Measurements from ENCODE around the gene TSPAN18. TPM values are rescaled to one million over a fixed set of nuclear protein-coding genes. Genes with fewer than 3 reads are reported as not detected.

TSPAN18 gene
- total RNA-seq, 1 donor from 2014 or later: 717 TPM

DNA sequence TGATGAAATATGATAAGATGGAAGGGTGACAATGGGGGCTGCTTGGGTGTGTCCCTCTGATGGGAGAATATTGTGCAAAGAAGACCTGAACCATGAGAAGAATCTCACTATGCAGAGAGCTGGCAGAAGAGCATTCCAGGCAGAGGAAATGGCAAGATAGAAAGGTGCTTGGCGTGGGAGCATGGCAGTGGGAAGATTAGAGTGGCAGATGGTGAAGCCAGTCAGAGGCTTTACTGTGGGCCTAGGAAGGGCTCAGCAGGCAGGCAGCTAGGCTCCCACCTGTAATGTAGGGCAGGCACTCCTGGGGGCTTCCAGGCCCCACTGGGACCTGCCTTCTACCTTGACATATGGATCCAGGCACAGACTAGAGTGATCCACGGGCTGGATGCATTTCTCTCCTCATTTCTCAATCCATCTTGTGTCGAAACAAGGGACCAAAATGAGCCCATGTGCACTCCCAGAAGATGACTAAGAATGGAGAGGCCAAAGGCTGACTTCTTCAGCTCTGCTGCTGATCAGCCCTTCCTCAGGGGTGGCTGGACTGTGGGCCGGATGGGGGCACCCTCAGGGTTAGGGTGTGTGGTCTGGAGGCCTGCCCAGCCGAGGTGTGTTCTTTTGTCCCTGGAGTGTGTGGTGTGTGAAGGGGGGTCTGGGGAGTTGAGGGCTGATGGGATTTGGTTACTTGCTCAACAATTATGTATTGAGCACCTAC is 88.3 kb downstream of the TSPAN18 start:
- H3K27ac Mint-ChIP-seq (ENCODE audit: unreplicated experiment): peak overlapping the region; percentile 82
- H3K36me3 Mint-ChIP-seq (ENCODE audit: low read depth, unreplicated experiment): peaks cover 55% of the 10 kb centered on the region
- peak overlapping the region; percentile 70 for H3K4me3 Mint-ChIP-seq (ENCODE audit: unreplicated experiment)
- H3K4me1 Mint-ChIP-seq (ENCODE audit: unreplicated experiment): peaks cover 94% of the 10 kb centered on the region
- TF ChIP-seq, protein P1, sequence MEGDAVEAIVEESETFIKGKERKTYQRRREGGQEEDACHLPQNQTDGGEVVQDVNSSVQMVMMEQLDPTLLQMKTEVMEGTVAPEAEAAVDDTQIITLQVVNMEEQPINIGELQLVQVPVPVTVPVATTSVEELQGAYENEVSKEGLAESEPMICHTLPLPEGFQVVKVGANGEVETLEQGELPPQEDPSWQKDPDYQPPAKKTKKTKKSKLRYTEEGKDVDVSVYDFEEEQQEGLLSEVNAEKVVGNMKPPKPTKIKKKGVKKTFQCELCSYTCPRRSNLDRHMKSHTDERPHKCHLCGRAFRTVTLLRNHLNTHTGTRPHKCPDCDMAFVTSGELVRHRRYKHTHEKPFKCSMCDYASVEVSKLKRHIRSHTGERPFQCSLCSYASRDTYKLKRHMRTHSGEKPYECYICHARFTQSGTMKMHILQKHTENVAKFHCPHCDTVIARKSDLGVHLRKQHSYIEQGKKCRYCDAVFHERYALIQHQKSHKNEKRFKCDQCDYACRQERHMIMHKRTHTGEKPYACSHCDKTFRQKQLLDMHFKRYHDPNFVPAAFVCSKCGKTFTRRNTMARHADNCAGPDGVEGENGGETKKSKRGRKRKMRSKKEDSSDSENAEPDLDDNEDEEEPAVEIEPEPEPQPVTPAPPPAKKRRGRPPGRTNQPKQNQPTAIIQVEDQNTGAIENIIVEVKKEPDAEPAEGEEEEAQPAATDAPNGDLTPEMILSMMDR (IDR thresholded peaks at IDR 0.05; ENCODE audit: unreplicated experiment): no peak
- no peak for DNase-seq (ENCODE audit: low spot score)
- H3K27me3 Mint-ChIP-seq (ENCODE audit: unreplicated experiment): peaks cover 31% of the 10 kb centered on the region
- H3K9me3 Mint-ChIP-seq (ENCODE audit: unreplicated experiment): no peaks in the 10 kb centered on the region

DNA sequence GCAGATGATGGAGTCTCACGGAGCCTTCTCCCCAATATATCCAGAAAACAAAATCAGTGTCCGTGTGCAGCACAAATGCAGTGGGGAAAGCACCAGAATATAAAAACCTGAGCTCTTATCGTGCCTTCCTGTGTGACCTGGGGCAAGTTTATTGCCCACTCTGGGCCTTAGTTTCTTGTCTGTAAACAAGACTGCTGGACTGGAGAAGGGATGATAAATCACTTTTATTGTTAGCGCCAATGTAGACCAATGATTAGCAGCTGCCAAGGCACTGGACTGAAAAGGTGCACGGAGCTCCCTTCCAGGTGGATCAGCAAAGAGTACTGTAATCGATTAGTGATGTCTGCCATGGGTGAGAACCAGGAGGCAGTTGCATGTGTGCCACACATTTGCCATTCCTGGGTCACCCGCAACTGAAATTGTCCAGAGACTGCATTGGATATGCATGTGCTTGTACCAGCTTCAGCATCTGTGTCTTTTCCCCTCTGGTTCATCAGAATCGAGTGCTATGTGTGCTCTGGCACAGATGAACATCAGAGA is 89.2 kb downstream of the TSPAN18 start:
- H3K4me3 Mint-ChIP-seq (ENCODE audit: unreplicated experiment): no peak overlapping the region
- H3K27ac Mint-ChIP-seq (ENCODE audit: unreplicated experiment): no peak overlapping the region
- no peak for DNase-seq (ENCODE audit: low spot score)
- peaks cover 97% of the 10 kb centered on the region for H3K4me1 Mint-ChIP-seq (ENCODE audit: unreplicated experiment)
- TF ChIP-seq, protein P1 (IDR thresholded peaks at IDR 0.05; ENCODE audit: unreplicated experiment): no peak
- peaks cover 33% of the 10 kb centered on the region for H3K27me3 Mint-ChIP-seq (ENCODE audit: unreplicated experiment)
- no peaks in the 10 kb centered on the region for H3K9me3 Mint-ChIP-seq (ENCODE audit: unreplicated experiment)
- H3K36me3 Mint-ChIP-seq (ENCODE audit: low read depth, unreplicated experiment): peaks cover 58% of the 10 kb centered on the region

DNA sequence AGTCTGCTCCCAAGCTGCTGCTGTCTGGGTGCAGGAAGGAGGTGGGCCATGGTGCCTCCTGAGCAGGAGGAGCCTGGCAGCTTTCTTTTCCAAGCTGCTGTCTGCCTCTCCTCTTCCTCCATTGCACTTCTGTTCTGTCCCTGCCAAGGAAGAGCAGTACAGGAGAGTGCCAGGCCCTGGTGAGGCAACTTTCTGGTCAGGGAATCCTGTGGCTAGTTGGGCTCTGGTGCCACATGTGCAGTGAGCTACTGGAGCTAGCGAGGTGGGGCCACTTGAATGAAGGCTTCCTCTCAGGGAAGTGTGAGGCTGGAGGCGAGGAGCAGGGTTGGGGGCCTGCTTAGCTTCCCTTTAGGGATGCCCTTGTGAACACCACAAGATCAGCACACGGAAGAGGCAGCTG is 90.0 kb downstream of the TSPAN18 start:
- Mint-ChIP-seq H3K36me3 (ENCODE audit: low read depth, unreplicated experiment) (peaks cover 59% of the 10 kb centered on the region), H3K4me3 (ENCODE audit: unreplicated experiment) (peak overlapping the region; percentile 53), H3K9me3 (ENCODE audit: unreplicated experiment) (no peaks in the 10 kb centered on the region), H3K4me1 (ENCODE audit: unreplicated experiment) (peaks cover 99% of the 10 kb centered on the region), H3K27me3 (ENCODE audit: unreplicated experiment) (peaks cover 32% of the 10 kb centered on the region), H3K27ac (ENCODE audit: unreplicated experiment) (peak overlapping the region; percentile 82)
- DNase-seq (ENCODE audit: low spot score): no peak
- TF ChIP-seq, protein P1 (IDR thresholded peaks at IDR 0.05; ENCODE audit: unreplicated experiment): no peak

DNA sequence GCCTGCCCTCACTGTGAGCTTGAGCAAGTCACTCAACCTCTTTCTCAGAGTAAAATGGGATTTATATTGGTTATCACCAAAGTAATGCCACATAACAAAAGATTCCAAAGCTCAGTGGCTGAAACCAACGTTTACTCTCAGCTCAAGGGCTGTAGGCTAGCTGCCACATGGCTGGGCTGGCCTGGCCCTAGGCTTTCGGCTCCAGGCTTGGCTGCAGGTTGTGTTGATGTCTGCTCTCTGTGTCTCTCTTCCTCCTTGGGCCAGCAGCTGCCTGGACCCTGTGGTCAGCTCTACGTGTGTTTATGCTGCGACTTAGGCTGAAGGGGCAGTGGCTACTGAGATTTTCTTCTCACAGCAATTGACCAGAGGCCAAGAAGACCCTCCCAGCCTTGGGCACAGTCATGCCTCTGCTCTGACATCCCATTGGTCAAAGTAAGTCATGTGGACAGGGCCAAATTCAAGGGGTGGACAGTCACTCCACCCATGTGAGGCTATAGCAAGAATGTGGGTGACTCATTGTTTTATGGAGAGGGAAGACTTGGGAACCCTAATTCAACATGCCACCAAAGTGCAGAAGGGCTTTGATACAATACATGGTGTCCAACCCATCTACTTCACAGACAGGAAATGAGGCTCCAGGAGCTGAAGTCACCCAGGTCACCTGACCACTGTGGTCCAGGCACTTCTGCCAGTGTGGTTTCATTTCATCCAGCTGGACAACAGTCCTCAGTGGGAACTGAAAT is 90.6 kb downstream of the TSPAN18 start:
- DNase-seq (ENCODE audit: low spot score): no peak
- H3K27me3 Mint-ChIP-seq (ENCODE audit: unreplicated experiment): peaks cover 35% of the 10 kb centered on the region
- peaks cover 96% of the 10 kb centered on the region for H3K4me1 Mint-ChIP-seq (ENCODE audit: unreplicated experiment)
- peak overlapping the region; percentile 95 for H3K27ac Mint-ChIP-seq (ENCODE audit: unreplicated experiment)
- peak overlapping the region; percentile 85 for H3K4me3 Mint-ChIP-seq (ENCODE audit: unreplicated experiment)
- H3K9me3 Mint-ChIP-seq (ENCODE audit: unreplicated experiment): no peaks in the 10 kb centered on the region
- TF ChIP-seq, protein P1 (IDR thresholded peaks at IDR 0.05; ENCODE audit: unreplicated experiment): no peak
- H3K36me3 Mint-ChIP-seq (ENCODE audit: low read depth, unreplicated experiment): peaks cover 58% of the 10 kb centered on the region
